ENCODE measurements around the gene NPAS3. TPM values are rescaled to one million over a fixed set of nuclear protein-coding genes. Genes with fewer than 3 reads are reported as not detected.
"Not testable (repeated sequence)": the region's sequence is repeated elsewhere in the genome, so short reads cannot be mapped to it uniquely, and the experiment has no call there.

Gene NPAS3
- total RNA-seq, 2 experiments from 2014 or later: not detected

DNA sequence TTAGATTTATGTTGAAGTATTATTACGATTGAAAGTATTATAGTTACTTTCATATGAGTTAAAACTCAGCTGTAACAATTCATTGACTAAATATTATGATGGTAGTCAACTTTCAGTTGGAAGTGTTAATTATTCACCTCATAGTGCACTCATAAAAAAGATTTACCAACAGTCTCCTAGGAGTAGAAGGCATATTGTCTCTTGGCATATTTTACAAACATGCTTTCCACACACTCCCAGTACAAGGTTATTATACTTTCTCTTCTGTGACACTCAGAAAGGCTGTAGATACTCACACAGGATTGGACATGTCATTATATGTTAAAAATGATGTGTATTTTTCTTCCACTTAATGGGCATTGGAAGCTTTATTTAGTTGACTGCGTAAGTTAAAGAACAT is 147.1 kb downstream of the NPAS3 start:
- CTCF ChIA-PET: no interaction called here
- Mint-ChIP-seq H3K27ac (no peak overlapping the region), H3K9me3 (peaks cover 2% of the 10 kb centered on the region), H3K27me3 (no peaks in the 10 kb centered on the region), H3K4me3 (no peak overlapping the region), H3K36me3 (ENCODE audit: low read depth) (no peaks in the 10 kb centered on the region), H3K4me1 (ENCODE audit: low read depth) (no peaks in the 10 kb centered on the region)
- TF ChIP-seq CTCF (IDR thresholded peaks at IDR 0.05): no peak
- no peak for DNase-seq
- POLR2A ChIA-PET: no interaction called here
- intact Hi-C loops (cut with micrococcal nuclease): no loop called here
- no peak for ATAC-seq

DNA sequence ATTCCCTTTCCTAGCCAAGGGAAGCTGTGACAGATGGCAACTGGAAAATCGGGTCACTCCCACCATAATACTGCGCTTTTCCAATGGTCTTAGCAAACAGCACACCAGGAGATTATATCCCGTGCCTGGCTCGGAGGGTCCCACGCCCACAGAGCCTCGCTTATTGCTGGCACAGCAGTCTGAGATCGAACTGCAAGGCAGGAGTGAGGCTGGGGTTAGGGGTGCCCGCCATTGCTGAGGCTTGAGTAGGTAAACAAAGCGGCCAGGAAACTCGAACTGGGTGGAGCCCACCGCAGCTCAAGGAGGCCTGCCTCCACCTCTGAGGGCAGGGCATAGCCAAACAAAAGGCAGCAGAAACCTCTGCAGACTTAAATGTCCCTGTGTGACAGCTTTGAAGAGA is 149.6 kb downstream of the NPAS3 start:
- POLR2A ChIA-PET; H3K9me3 Mint-ChIP-seq; CTCF ChIA-PET; intact Hi-C loops (cut with micrococcal nuclease); H3K27me3 Mint-ChIP-seq; H3K36me3 Mint-ChIP-seq (ENCODE audit: low read depth); H3K4me3 Mint-ChIP-seq; ATAC-seq; H3K4me1 Mint-ChIP-seq (ENCODE audit: low read depth); H3K27ac Mint-ChIP-seq; DNase-seq: not testable (repeated sequence)

- no peaks in the 10 kb centered on the region for H3K27me3 Mint-ChIP-seq
- CTCF ChIA-PET: no interaction called here
- no peaks in the 10 kb centered on the region for H3K36me3 Mint-ChIP-seq (ENCODE audit: low read depth)
- H3K27ac Mint-ChIP-seq: no peak overlapping the region
- H3K4me1 Mint-ChIP-seq (ENCODE audit: low read depth): no peaks in the 10 kb centered on the region
- no peak for TF ChIP-seq CTCF (IDR thresholded peaks at IDR 0.05)
- DNase-seq (no peak), ATAC-seq (no peak)
- H3K4me3 Mint-ChIP-seq: no peak overlapping the region
- intact Hi-C loops (cut with micrococcal nuclease): no loop called here
- POLR2A ChIA-PET: no interaction called here
- peaks cover 8% of the 10 kb centered on the region for H3K9me3 Mint-ChIP-seq
Measured at GRCh38 chr14:33098016-33098415, 159.3 kb downstream of the NPAS3 start.

- no peaks in the 10 kb centered on the region for H3K36me3 Mint-ChIP-seq (ENCODE audit: low read depth)
- ChIA-PET CTCF (no interaction called here), POLR2A (no interaction called here)
Measured at GRCh38 chr14:33103489-33103888, 164.8 kb downstream of the NPAS3 start.

GRCh38 chr14:33103966-33104365 is 165.3 kb downstream of the NPAS3 start:
- intact Hi-C loops (cut with micrococcal nuclease): no loop called here
- no peak for DNase-seq
- ChIA-PET CTCF (no interaction called here), POLR2A (no interaction called here)
- H3K4me3 Mint-ChIP-seq: no peak overlapping the region
- ATAC-seq: no peak
- no peak overlapping the region for H3K27ac Mint-ChIP-seq
- no peak for TF ChIP-seq CTCF (IDR thresholded peaks at IDR 0.05)
- no peaks in the 10 kb centered on the region for H3K27me3 Mint-ChIP-seq
- no peaks in the 10 kb centered on the region for H3K4me1 Mint-ChIP-seq (ENCODE audit: low read depth)
- H3K36me3 Mint-ChIP-seq (ENCODE audit: low read depth): no peaks in the 10 kb centered on the region
- peaks cover 1% of the 10 kb centered on the region for H3K9me3 Mint-ChIP-seq

More at GRCh38 chr14:33103489-33103888, 164.8 kb downstream of the NPAS3 start:
- ATAC-seq (no peak), DNase-seq (no peak)
- Mint-ChIP-seq H3K4me3 (no peak overlapping the region), H3K4me1 (ENCODE audit: low read depth) (no peaks in the 10 kb centered on the region), H3K27me3 (no peaks in the 10 kb centered on the region), H3K9me3 (peaks cover 1% of the 10 kb centered on the region), H3K27ac (no peak overlapping the region)
- TF ChIP-seq CTCF (IDR thresholded peaks at IDR 0.05): no peak
- intact Hi-C loops (cut with micrococcal nuclease): no loop called here

Data from activated CD8-positive, alpha-beta T cell treated with anti-CD3 and anti-CD28 coated beads for 36 hours (primary cell).